ENCODE data around the gene KIF2A. TPM values are rescaled to one million over a fixed set of nuclear protein-coding genes. Genes with fewer than 3 reads are reported as not detected.

KIF2A gene
- total and polyA plus RNA-seq, 2 donors (not counting 3 experiments of a cell fraction or from before 2014, with no cell fraction given) = 17.1 to 65.1 TPM

- Histone ChIP-seq H3K27ac (ENCODE audit: insufficient read depth, low read depth, low read length) (no peak overlapping the region), H3K4me3 (replicated peaks in 1 of 3; ENCODE audit: insufficient read depth in 1 of 3, low read depth in 1 of 3, low read length in 3 of 3) (no peak overlapping the region), H3K4me1 (ENCODE audit: control insufficient read depth, extremely low read depth, insufficient read depth, low read length) (no peaks in the 10 kb centered on the region), H3K9me1 (replicated peaks; ENCODE audit: control insufficient read depth, extremely low read depth, insufficient read depth, low read length) (no peaks in the 10 kb centered on the region), H3K9me3 (replicated peaks; ENCODE audit: control insufficient read depth, insufficient read depth, low read length) (no peaks in the 10 kb centered on the region), H3K36me3 (ENCODE audit: control insufficient read depth in 2 of 2, extremely low read depth in 1 of 2, insufficient read depth in 2 of 2, low read length in 2 of 2) (no peaks in the 10 kb centered on the region), H4K20me1 (replicated peaks; ENCODE audit: control insufficient read depth, extremely low read depth, insufficient read depth, low read length) (no peaks in the 10 kb centered on the region), H3K79me2 (ENCODE audit: control insufficient read depth, insufficient read depth, low read length) (peaks cover 64% of the 10 kb centered on the region), H3K9ac (replicated peaks; ENCODE audit: extremely low read depth, insufficient read depth, low read length) (no peak overlapping the region), H3K27me3 (ENCODE audit: control insufficient read depth in 2 of 2, insufficient read depth in 2 of 2, low read length in 2 of 2) (no peaks in the 10 kb centered on the region), H2AFZ (ENCODE audit: low read depth, low read length) (no peak overlapping the region), H3K4me2 (ENCODE audit: insufficient read depth, low read length) (no peak overlapping the region)
- POLR2A ChIA-PET = no interaction called here
- no peak for FAIRE-seq
- intact Hi-C loops (cut with micrococcal nuclease) (no loop called here), dilution Hi-C loops (cut with MboI; ENCODE audit: extremely low pct_ligation_motif_present, low sequenced_read_pairs) (no loop called here)
- DNase-seq (ENCODE audit: low read depth, low spot score) = no peak
- no TSS peak for BruUV-seq (replicated peaks)
- TF ChIP-seq POLR2A (IDR thresholded peaks at IDR 0.05; ENCODE audit: low read depth, low read length) (no peak), CTCF (IDR thresholded peaks at IDR 0.05; ENCODE audit: extremely low read depth in 1 of 2, insufficient read depth in 1 of 2, low read depth in 1 of 2, low read length in 2 of 2) (no peak), POLR2AphosphoS5 (IDR thresholded peaks at IDR 0.05; ENCODE audit: insufficient read depth, low read depth, low read length) (no peak), EZH2 (IDR thresholded peaks at IDR 0.05; ENCODE audit: borderline replicate concordance, low read depth, low read length, severe bottlenecking) (no peak), MYC (IDR thresholded peaks at IDR 0.05; ENCODE audit: low read depth, low read length) (no peak), GATA2 (IDR thresholded peaks at IDR 0.05; ENCODE audit: insufficient read depth, insufficient read length, low read depth, low read length) (no peak), JUN (IDR thresholded peaks at IDR 0.05; ENCODE audit: borderline replicate concordance, insufficient read depth, insufficient read length, low read depth) (no peak), FOS (IDR thresholded peaks at IDR 0.05; ENCODE audit: borderline replicate concordance, insufficient read depth, low read length) (no peak)
- CTCF ChIA-PET = interaction anchor here (1.7 kb wide), 1 partner anchor 354 kb away, joined by 5 read pairs; no protein-coding TSS in a partner anchor
These were observed 118.8 kb downstream of the KIF2A start for GRCh38 chr5:62424763-62425162.

All from endothelial cell of umbilical vein (primary cell).